Mammary epithelial cell (primary cell): ENCODE results near the gene C14orf119.

Source experiments
- EZH2 ChIP-seq: IDR thresholded peaks from 2 replicates; pipeline ENCODE4 v1.6.1; 2012; ENCODE audit warnings: low read length, inconsistent platforms, borderline replicate concordance
- TF ChIP-seq, protein P1 (sequence below), 2 donors: IDR thresholded peaks in 1 of 2; conservative IDR thresholded peaks in 1 of 2; 2 replicates each; pipeline ENCODE4 v1.5.1; 2011 to 2012; ENCODE audit warnings: inconsistent platforms in 2 of 2, low read length in 2 of 2, mild to moderate bottlenecking in 2 of 2, control low read depth in 1 of 2, low read depth in 1 of 2; ENCODE audit not compliant: insufficient read depth in 1 of 2; ENCODE audit errors: extremely low read depth in 1 of 2

GRCh38 chr14:23056145-23056955 lies 39.0 kb upstream of the C14orf119 start:
- TF ChIP-seq, protein P1, sequence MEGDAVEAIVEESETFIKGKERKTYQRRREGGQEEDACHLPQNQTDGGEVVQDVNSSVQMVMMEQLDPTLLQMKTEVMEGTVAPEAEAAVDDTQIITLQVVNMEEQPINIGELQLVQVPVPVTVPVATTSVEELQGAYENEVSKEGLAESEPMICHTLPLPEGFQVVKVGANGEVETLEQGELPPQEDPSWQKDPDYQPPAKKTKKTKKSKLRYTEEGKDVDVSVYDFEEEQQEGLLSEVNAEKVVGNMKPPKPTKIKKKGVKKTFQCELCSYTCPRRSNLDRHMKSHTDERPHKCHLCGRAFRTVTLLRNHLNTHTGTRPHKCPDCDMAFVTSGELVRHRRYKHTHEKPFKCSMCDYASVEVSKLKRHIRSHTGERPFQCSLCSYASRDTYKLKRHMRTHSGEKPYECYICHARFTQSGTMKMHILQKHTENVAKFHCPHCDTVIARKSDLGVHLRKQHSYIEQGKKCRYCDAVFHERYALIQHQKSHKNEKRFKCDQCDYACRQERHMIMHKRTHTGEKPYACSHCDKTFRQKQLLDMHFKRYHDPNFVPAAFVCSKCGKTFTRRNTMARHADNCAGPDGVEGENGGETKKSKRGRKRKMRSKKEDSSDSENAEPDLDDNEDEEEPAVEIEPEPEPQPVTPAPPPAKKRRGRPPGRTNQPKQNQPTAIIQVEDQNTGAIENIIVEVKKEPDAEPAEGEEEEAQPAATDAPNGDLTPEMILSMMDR (conservative IDR thresholded peaks at IDR 0.05 in 1 of 2, IDR thresholded peaks at IDR 0.05 in 1 of 2; ENCODE audit: extremely low read depth in 1 of 2, insufficient read depth in 1 of 2, low read depth in 1 of 2, low read length in 2 of 2), result peak; percentile 56 to 80
- TF ChIP-seq EZH2, result no peak
